Measurements from ENCODE around the gene CARHSP1. TPM values are rescaled to one million over a fixed set of nuclear protein-coding genes. Genes with fewer than 3 reads are reported as not detected.

Gene CARHSP1
- total RNA-seq, 1 donor from 2014 or later, result 237 TPM

DNA sequence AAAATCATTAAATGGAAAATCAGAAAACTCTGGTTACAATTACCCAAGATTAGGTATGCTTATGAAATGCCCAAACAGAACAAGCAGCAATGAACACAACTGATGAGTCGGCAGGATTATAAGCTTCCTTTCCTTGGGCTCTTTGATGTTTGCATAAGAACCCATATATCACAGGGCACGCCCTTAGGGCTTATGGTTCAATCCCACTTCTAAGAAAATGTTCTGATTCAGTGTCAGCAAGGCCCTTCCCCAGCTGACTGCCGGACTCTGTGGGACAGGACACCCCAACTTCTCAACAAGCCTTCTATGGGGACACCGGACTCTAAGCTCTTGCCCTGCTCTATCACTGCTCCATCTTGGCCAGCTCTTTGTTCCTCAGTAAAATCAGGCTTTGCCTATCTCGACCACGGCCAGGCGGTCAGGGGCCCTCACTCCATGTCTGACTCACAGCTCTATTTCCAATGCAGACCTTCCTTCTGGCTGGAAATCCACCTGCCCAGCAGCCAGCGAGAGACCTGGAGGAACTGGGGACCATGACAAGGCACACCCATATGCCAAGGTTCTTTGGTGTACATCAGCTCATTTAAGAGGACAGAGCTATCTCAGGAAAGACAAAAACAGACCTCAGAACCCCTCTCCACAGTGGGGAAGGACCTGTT is 40.1 kb upstream of the CARHSP1 start:
- DNase-seq (ENCODE audit: low read depth), result no peak
- no peak overlapping the region for H3K4me3 ChIP-seq (ENCODE audit: low read depth, low read length)
- TF ChIP-seq CTCF (conservative IDR thresholded peaks at IDR 0.05; ENCODE audit: low read depth, low read length), result no peak

GRCh38 chr16:8907096-8907495 is 38.3 kb upstream of the CARHSP1 start:
- DNase-seq (ENCODE audit: low read depth), result no peak
- H3K4me3 ChIP-seq (ENCODE audit: low read depth, low read length), result no peak overlapping the region
- no peak for TF ChIP-seq CTCF (conservative IDR thresholded peaks at IDR 0.05; ENCODE audit: low read depth, low read length)

- no peak overlapping the region for H3K4me3 ChIP-seq (ENCODE audit: low read depth, low read length)
- TF ChIP-seq CTCF (conservative IDR thresholded peaks at IDR 0.05; ENCODE audit: low read depth, low read length), result peak; percentile 41
- DNase-seq (ENCODE audit: low read depth), result no peak
Measured at GRCh38 chr16:8905795-8906591, 37.2 kb upstream of the CARHSP1 start.

DNA sequence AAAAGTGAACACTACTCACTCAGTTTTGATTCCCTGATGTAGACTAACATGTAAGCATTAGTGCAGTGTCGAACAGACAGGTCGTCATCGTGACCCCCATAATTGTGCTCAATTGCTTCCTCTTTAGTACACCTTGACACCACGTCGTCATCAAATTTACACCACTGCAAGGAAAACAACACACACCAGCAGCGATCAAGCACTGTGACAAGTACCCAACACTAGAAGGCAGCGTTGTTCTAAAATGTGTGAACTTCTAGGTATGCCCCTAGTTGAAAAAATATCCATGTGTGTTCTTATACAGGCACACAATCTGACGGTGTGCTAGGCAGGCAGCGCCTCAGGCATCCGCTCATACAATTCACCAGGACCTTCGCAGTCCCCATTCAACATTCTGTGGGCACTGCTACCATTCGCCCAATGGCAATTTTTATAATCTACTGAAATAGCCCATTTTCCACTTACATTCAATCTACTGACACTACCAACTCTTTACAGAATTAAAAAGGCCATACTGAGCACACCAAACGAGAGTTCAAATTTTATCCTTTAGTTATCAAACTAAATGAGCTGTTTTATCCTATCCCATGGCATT is 36.5 kb upstream of the CARHSP1 start:
- peak; percentile 61 for TF ChIP-seq CTCF (conservative IDR thresholded peaks at IDR 0.05; ENCODE audit: low read depth, low read length)
- no peak overlapping the region for H3K4me3 ChIP-seq (ENCODE audit: low read depth, low read length)
- no peak for DNase-seq (ENCODE audit: low read depth)

GRCh38 chr16:8904018-8904430 is 35.2 kb upstream of the CARHSP1 start:
- H3K4me3 ChIP-seq (ENCODE audit: low read depth, low read length), result no peak overlapping the region
- DNase-seq (ENCODE audit: low read depth), result no peak
- TF ChIP-seq CTCF (conservative IDR thresholded peaks at IDR 0.05; ENCODE audit: low read depth, low read length), result no peak

DNA sequence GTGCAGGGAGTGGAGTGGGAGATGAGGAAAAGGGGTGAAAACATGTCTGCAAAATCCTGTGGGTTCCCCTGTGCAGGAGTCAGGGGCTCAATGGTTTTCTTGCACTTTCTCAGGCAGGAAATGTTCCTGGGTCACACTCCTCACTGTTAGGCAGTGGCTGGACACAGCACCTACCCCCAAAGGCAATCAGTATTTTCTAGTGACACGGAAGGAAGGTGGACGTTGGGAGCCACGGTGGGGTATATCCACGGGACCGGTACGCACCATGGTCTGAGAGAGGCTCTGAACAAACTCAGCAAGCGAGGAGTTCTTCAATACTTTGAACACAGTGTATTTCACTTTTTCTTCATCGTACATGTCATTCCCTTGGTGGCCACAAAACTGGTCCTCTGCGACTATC is 34.2 kb upstream of the CARHSP1 start:
- no peak overlapping the region for H3K4me3 ChIP-seq (ENCODE audit: low read depth, low read length)
- no peak for DNase-seq (ENCODE audit: low read depth)
- TF ChIP-seq CTCF (conservative IDR thresholded peaks at IDR 0.05; ENCODE audit: low read depth, low read length), result no peak
